Stomach smooth muscle (tissue), 2 donors: ENCODE data around the gene BACH2.
"Not testable (repeated sequence)": the region's sequence is repeated elsewhere in the genome, so short reads cannot be mapped to it uniquely, and the experiment has no call there.

Source experiments
- H3K27ac ChIP-seq: one replicate; pipeline ENCODE4 v1.7.0; 2013; ENCODE audit warnings: mild to moderate bottlenecking, low read length, inconsistent platforms
- H3K27me3 ChIP-seq, 2 donors: one replicate each; pipeline ENCODE4 v1.7.0; 2013; ENCODE audit warnings: low read length in 2 of 2; ENCODE audit not compliant: insufficient read depth in 2 of 2, control insufficient read depth in 1 of 2
- H3K36me3 ChIP-seq, 2 donors: one replicate each; pipeline ENCODE4 v1.7.0; 2013; ENCODE audit warnings: low read length in 2 of 2; ENCODE audit not compliant: control insufficient read depth in 2 of 2, insufficient read depth in 2 of 2
- H3K4me1 ChIP-seq: one replicate; pipeline ENCODE4 v1.7.0; 2013; ENCODE audit warnings: low read length; ENCODE audit not compliant: control insufficient read depth, insufficient read depth
- H3K4me3 ChIP-seq, 2 donors: one replicate each; pipeline ENCODE4 v1.7.0; 2013; ENCODE audit warnings: low read length in 2 of 2
- H3K9ac ChIP-seq, 2 donors: one replicate each; pipeline ENCODE4 v1.7.0; 2013; ENCODE audit warnings: low read length in 2 of 2, mild to moderate bottlenecking in 1 of 2
- H3K9me3 ChIP-seq, 2 donors: one replicate each; pipeline ENCODE4 v1.7.0; 2013; ENCODE audit warnings: low read length in 2 of 2; ENCODE audit not compliant: control insufficient read depth in 2 of 2
- donor health status: healthy.
- donor health status: Pancreatic carcinoma.

The BACH2 gene

DNA sequence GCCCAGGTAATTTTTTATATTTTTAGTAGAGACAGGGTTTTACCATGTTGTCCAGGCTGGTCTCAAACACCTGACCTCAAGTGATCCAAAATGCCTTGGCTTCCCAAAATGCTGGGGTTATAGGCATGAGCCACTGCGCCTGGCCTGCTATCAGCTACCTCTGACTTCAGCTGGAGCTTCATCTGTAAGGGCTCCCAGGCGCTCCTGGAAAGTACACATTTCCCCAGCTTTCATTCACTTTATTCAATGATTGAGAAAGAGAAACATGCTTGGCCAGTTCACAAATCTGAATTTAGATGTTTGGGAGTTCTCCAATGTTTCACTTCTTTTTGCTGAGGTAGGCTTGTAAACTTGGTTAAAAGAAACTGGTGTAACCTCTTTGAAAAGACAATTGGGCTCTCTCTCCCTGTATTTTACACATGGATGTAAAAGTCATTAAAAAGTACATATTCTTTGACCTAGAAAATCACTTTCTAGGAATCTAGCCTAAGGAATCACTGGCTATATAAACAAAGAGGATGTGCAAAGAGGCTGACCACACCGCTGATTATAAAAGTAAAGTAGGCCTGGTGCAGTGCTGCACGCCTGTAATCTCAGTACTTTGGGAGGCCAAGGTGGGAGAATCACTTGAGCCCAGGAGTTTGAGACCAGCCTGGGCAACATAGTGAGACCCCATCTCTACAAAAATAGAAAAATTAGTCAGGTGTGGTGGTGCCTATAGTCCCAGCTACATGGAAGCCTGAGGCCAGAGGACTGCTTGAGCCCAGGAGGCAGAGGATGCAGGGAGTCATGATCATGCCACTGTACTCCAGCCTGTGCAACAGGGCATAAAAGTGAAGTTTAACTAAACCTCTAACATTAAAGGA is 128.9 kb downstream of the BACH2 start:
- no peaks in the 10 kb centered on the region for H3K27me3 ChIP-seq
- no peak overlapping the region for H3K4me3 ChIP-seq
- H3K36me3 ChIP-seq, result no peaks in the 10 kb centered on the region
- H3K9me3 ChIP-seq, result no peaks in the 10 kb centered on the region
- H3K9ac ChIP-seq, result no peak overlapping the region
- no peak overlapping the region for H3K27ac ChIP-seq
- H3K4me1 ChIP-seq, result no peaks in the 10 kb centered on the region

DNA sequence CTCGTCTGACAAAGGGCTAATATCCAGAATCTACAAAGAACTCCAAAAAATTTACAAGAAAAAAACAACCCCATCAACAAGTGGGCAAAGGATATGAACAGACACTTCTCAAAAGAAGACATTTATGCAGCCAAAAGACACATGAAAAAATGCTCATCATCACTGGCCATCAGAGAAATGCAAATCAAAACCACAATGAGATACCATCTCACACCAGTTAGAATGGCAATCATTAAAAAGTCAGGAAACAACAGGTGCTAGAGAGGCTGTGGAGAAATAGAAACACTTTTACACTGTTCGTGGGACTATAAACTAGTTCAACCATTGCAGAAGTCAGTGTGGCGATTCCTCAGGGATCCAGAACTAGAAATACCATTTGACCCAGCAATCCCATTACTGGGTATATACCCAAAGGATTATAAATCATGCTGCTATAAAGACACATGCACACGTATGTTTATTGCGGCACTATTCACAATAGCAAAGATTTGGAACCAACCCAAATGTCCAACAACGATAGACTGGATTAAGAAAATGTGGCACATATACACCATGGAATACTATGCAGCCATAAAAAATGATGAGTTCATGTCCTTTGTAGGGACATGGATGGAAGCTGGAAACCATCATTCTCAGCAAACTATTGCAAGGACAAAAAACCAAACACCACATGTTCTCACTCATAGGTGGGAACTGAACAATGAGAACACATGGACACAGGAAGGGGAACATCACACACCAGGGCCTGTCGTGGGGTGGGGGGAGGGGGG is 130.3 kb downstream of the BACH2 start:
- not testable (repeated sequence) for H3K27ac ChIP-seq, H3K9ac ChIP-seq, H3K4me1 ChIP-seq, H3K27me3 ChIP-seq, H3K9me3 ChIP-seq, H3K36me3 ChIP-seq, H3K4me3 ChIP-seq

DNA sequence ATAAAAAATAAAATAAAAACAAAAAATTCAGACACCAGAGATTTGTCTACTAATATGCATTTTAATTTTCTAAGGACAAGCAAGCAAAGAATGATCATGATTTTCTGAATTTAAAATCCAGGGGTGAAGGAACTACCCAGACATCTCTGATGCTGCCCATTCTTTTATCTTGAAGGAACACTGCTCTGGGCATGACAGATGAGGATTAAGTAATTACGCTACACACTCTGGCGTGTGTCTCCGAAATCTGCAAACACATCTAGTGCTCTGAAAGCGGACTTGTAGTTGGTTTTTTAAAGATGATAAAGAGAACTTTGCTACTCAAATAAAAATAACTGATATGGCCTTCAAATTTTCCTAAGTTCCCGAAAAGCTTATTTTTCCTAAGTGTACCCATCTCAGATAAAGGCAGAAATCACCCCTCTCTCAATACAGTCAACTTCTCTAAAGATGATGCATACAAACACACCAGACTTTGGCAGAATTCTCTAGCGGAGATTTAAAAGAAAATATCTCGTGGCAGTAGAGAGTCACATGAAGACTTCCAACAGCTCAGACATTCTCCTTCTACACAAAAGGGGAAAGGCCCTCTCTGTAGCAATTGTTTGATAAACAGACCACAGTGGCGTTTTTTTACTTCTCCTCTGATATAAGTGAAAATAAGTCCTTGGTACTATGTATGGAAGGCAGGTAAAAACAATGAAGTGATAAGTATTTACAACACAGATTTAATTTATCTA is 133.8 kb downstream of the BACH2 start:
- Histone ChIP-seq H3K4me3 (no peak overlapping the region), H3K9ac (no peak overlapping the region), H3K4me1 (no peaks in the 10 kb centered on the region), H3K36me3 (no peaks in the 10 kb centered on the region), H3K9me3 (no peaks in the 10 kb centered on the region), H3K27me3 (no peaks in the 10 kb centered on the region), H3K27ac (no peak overlapping the region)

DNA sequence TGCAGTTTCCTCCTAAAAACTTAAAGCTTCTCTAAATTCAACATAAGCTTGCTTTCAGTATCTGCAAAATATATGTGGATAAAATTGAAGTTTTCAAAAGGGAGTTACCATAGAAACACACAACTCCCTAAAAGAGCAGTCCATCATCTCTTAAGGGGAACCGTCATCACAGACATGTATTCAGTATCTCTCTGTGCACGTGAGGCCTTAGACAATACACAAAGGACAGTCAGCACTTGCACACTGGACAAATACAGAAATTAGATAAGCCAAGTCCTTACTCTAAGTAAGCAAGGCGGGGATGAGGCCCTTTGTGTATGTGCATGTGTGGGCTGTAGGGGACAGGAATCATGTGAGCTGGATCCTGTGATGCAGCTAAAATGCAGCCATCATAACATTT is 136.6 kb downstream of the BACH2 start:
- H3K9ac ChIP-seq, result no peak overlapping the region
- H3K4me1 ChIP-seq, result no peaks in the 10 kb centered on the region
- no peak overlapping the region for H3K27ac ChIP-seq
- no peak overlapping the region for H3K4me3 ChIP-seq
- H3K36me3 ChIP-seq, result no peaks in the 10 kb centered on the region
- no peaks in the 10 kb centered on the region for H3K9me3 ChIP-seq
- no peaks in the 10 kb centered on the region for H3K27me3 ChIP-seq

DNA sequence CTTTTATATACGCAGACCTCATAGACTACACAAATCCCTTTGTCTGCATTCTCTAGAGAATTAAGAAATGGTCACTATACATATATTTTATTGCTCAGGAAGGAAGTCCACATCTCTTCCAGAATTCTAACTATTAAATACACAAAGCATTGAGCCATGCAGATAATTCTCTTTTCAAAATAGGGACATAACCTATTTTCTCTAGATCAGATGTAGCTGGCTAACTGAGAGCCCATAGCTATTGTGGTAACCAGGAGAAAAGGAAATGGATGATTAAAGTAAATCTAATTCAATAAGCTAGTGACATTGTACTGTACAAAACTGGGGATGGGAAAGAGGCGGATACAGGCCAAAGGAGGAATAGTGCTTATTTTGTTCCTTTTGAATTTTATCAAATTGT is 137.2 kb downstream of the BACH2 start:
- Histone ChIP-seq H3K4me3 (no peak overlapping the region), H3K9ac (no peak overlapping the region), H3K9me3 (no peaks in the 10 kb centered on the region), H3K27me3 (no peaks in the 10 kb centered on the region), H3K4me1 (no peaks in the 10 kb centered on the region), H3K27ac (no peak overlapping the region), H3K36me3 (no peaks in the 10 kb centered on the region)

DNA sequence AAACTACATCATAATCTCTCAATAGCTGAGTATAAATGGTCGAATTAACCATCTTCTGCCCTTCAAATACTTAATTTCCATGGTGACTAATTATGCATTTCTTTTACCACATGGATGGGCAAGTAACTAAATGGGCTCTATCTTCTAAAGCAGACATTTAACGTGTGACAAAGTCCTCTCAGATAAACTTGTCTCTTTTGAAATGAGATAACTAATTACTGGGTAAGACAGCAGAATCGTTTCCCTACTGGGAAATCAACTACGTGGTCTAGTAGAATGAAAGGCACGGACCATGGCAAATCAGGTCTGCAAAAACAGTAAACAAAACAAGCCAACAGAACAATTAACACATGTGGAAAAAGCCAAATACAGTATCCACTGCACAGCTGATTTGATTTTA is 137.7 kb downstream of the BACH2 start:
- Histone ChIP-seq H3K27ac (no peak overlapping the region), H3K36me3 (no peaks in the 10 kb centered on the region), H3K4me3 (no peak overlapping the region), H3K9ac (no peak overlapping the region), H3K27me3 (no peaks in the 10 kb centered on the region), H3K4me1 (no peaks in the 10 kb centered on the region), H3K9me3 (no peaks in the 10 kb centered on the region)

DNA sequence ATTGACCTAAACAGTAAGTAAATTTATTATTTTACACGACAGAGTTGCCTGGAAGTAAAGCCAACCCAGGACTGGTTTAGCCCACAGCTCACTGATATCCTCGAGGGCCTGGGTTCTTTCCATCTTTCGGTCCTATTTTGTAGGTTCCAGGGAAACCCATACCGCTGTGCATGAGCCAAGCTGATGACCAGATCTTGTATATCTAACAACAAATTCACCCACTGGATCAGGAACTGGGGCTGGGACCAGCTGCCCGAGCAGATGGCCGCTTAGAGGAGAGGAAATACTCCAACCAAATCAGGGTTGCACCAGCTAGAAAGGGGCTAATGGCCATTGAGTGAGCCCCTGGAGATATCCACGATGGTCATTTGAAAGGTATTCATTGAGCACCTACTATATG is 139.2 kb downstream of the BACH2 start:
- no peak overlapping the region for H3K27ac ChIP-seq

DNA sequence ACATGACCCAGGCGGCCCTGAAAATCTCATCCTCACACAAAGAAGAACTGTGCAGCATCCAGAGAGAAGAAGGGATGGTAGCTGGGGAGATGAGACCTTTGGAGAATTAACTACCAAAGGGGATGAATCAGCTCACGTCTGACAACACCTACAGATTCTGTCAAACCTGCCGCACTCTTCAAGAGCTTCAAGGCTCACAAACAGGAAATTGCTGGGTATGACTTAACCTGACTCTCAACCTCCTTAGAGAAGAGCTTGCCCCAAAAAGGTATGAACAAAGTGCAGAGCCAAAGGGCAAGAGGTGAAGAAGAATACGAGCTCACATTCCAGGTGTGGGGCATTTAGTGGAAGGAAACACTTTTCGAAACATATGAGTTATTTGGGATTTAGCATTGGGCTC is 139.8 kb downstream of the BACH2 start:
- Histone ChIP-seq H3K27me3 (no peaks in the 10 kb centered on the region), H3K36me3 (no peaks in the 10 kb centered on the region), H3K4me3 (no peak overlapping the region), H3K9me3 (no peaks in the 10 kb centered on the region), H3K9ac (no peak overlapping the region), H3K4me1 (no peaks in the 10 kb centered on the region), H3K27ac (no peak overlapping the region)

More for the DNA sequence above, 139.2 kb downstream of the BACH2 start:
- Histone ChIP-seq H3K4me1 (no peaks in the 10 kb centered on the region), H3K9ac (no peak overlapping the region), H3K27me3 (no peaks in the 10 kb centered on the region), H3K9me3 (no peaks in the 10 kb centered on the region), H3K36me3 (no peaks in the 10 kb centered on the region), H3K4me3 (no peak overlapping the region)

DNA sequence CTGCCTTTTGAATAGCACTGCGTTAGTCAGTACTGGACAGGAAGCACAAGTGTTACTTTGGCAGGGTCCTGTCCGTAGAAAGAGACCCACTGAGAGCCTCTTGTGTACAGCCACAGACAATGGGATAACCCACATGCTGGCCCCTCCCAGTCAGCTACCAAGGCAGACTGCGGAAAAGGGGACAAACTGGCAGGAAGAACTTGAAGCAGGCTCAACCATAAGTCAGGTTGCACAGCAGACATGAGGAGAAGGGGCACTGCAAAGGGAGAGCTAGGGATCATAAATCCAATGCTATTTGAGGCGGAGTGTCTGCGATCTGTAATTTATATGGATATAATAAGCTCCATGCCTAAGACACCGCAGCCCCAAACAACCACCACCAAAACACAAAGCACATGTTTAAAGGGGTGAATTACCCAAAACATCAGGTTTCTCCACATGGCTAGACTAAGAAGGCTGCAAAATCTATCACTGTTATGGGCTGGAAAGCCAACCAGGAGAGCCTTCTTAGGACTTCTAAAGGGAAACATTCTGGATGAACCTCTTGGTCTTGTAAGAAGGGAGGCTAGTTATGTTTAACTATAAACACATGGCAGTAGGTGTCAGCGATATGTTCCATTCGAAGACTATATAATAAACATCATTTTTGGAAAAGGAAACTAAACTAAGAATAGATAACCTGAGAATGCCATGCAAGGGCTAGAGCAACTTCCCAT is 141.7 kb downstream of the BACH2 start:
- Histone ChIP-seq H3K4me3 (no peak overlapping the region), H3K27ac (no peak overlapping the region), H3K36me3 (no peaks in the 10 kb centered on the region), H3K4me1 (no peaks in the 10 kb centered on the region), H3K27me3 (no peaks in the 10 kb centered on the region), H3K9me3 (no peaks in the 10 kb centered on the region), H3K9ac (no peak overlapping the region)
